GM18951 (cell line): Measurements from ENCODE around the gene ADGRG7.

Experiments
- POLR2A ChIP-seq: IDR thresholded peaks from 4 replicates; pipeline ENCODE4 v1.6.1; 2011; ENCODE audit warnings: mild to moderate bottlenecking; ENCODE audit not compliant: insufficient read length, insufficient read depth; ENCODE audit errors: extremely low read depth
- in situ Hi-C: fragments of 300-500 bp; cut with MboI; formaldehyde crosslinking; loops from one replicate; pipeline ENCODE4 v1.12.0; 2022; ENCODE audit warnings: low sequenced_read_pairs, mixed read lengths, inconsistent platforms; ENCODE audit not compliant: unreplicated experiment

Gene ADGRG7

DNA sequence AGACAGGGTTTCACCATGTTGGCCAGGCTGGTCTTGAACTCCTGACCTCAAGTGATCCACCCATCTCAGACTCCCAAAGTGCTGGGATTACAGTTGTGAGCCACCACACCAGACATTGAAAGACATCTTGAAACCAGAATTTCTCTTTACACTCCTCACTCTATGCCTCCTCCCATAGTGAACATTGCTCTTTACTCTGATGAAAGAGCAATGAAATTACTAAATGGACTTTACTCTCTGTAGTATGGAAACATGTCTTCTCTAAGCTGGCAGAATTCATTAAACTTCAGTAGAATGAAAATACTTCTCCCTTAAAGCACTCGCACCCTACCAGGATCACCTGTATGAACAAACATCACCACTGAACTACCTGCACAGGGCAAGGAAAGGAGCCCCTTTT lies 72.1 kb downstream of the ADGRG7 start:
- in situ Hi-C loops, result no loop called here

GRCh38 chr3:100682056-100682853 lies 72.9 kb downstream of the ADGRG7 start:
- TF ChIP-seq POLR2A, result no peak
- in situ Hi-C loops, result no loop called here

More for the DNA sequence above, 72.1 kb downstream of the ADGRG7 start:
- no peak for TF ChIP-seq POLR2A

GRCh38 chr3:100682854-100683760 lies 73.7 kb downstream of the ADGRG7 start:
- TF ChIP-seq POLR2A, result no peak
- in situ Hi-C loops, result no loop called here

GRCh38 chr3:100693225-100693624 lies 83.8 kb downstream of the ADGRG7 start:
- in situ Hi-C loops, result no loop called here
- no peak for TF ChIP-seq POLR2A

DNA sequence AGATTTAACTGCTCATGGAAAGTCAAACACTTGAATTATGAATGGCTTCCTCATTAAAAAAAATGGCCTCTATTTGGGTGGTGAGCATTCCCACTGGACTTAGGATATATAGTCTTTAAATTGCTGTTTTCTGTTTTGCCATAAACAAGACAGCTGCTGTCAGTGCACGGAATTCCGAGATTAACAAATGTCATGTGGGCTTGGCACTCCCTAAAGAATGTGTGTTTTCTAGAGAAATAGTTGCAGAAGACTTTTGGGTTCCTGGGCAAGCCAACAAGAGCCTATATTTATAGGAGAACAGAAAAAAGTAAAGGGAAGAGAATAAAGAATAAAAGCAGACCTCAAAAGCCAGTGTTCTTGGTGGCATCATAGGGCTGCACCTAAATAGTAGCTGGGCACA lies 86.3 kb downstream of the ADGRG7 start:
- no peak for TF ChIP-seq POLR2A
- in situ Hi-C loops, result no loop called here

DNA sequence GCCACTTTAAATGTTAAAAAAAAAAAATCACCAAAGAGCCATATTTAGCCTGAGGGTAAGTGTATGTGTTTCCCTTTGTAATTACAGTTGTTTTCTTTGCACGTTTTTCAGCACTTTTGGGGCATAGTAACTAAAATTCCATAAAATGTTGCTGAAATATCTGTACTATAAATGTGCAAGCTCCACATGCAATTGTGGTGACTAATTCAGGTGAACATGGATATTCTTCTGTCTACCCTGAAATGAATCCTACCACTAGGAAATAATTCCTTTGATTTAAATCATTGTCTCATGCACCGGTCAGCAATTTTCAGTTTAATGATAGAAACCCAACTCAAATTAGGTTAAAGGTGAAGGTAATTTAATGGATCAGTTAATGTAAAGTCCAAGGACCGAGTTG lies 86.8 kb downstream of the ADGRG7 start:
- in situ Hi-C loops, result no loop called here
- TF ChIP-seq POLR2A, result no peak

- no peak for TF ChIP-seq POLR2A
- in situ Hi-C loops, result no loop called here
Observed at GRCh38 chr3:100697172-100697571, 87.8 kb downstream of the ADGRG7 start.

DNA sequence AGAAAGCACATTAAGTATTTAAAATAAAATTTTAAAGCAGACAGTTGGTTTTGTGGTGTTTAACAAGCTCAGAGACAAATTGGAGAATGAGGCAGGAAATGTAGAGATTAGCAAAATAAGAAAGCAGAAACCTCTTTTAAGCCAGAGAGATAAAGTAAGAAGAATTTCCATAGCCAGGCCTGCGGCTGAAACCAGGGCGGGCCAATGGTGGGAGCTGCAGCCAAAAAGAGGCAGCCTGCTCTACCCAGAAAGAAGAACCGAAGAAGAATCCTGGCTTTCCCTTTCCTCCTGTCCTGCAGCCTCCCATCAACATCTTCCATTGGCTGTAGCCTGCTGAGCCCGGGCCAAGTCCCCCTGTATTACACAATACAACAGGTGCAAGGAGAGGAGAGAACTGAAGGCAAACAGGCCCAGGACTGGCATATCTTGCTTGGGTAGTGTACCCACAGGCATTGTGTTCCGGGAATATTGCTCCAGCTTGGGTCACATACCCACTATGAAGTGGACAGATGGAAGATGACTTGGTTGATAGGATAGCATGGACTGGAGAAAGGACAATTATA lies 88.4 kb downstream of the ADGRG7 start:
- no peak for TF ChIP-seq POLR2A
- in situ Hi-C loops, result no loop called here

DNA sequence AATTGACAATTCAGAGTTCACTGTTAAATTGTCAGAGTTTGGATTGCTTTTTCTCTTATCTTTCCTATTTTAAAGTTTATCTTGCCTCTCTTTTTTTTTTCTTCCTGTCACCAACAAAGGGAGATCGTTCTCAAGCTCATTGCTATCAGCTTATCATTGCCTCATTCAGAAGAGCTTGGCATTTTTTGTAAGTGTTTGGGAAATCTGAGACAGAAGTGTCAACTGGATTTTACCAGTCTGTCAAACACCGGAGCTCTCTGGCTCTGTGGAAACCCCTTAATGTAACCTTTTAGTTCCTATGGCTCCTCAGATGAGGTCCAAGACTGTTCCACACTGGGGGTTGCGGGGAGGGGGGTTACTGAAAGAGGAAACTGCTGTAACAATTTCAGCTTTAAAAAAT lies 89.3 kb downstream of the ADGRG7 start:
- in situ Hi-C loops, result no loop called here
- no peak for TF ChIP-seq POLR2A

- no peak for TF ChIP-seq POLR2A
- in situ Hi-C loops, result no loop called here
Observed at GRCh38 chr3:100700708-100701107, 91.3 kb downstream of the ADGRG7 start.

DNA sequence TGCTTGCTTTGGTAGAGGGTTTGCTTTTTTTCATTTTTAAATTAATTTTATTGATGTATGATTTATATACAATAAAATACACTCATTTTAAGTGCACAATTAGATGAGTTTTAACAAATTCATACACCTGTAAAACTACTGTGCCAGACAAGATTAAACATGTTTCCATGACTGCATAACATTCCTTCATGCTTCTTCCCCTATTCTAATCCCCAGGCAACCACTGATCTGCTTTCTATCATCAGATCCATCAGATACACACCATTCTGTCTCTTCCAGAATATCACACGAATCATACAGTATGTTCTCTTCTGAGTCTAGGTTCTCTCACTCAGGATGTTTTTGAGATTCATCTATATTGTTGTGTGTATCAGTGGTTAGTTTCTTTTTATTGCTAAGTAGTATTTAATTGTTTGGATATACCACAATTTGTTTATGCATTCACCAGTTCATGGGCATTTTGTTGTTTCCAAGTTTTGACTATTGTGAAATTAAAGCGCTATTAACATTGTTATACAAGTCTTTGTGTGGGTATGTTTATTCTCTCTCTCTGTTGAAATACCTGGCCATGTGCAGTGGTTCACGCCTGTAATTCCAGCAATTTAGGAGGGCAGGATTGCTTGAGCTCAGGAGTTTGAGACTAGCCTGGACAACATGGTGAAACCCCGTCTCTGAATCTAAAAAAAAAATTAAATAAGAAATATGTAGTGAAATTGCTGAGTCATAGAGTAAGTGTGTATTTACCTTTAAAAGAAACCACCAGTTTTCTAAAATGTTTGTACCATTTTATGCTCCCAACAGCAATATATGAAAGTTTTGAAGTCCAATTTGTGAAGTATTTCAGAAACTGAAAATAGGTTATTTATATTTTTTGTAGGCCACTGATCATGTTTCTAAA lies 92.9 kb downstream of the ADGRG7 start:
- in situ Hi-C loops, result no loop called here
- no peak for TF ChIP-seq POLR2A

GRCh38 chr3:100702980-100703345 lies 93.6 kb downstream of the ADGRG7 start:
- TF ChIP-seq POLR2A, result no peak
- in situ Hi-C loops, result no loop called here
